WTC11 (cell line): ENCODE results near the gene OPRL1.

Experiments used
- CREB1 ChIP-seq: sonication (generic); formaldehyde crosslinking; IDR thresholded peaks from 2 replicates; pipeline ENCODE4 v1.8.0; 2023; ENCODE audit warnings: mild to moderate bottlenecking, missing genetic modification reagents
- TF ChIP-seq, protein P1 (sequence below): fragments of 200-600 bp; IDR thresholded peaks from 2 replicates; pipeline ENCODE4 v1.8.0; 2022; ENCODE audit warnings: antibody characterized with exemption
- TF ChIP-seq, protein P2 (sequence below): sonication (generic); formaldehyde crosslinking; IDR thresholded peaks from 2 replicates; pipeline ENCODE4 v1.8.0; 2022; ENCODE audit warnings: mild to moderate bottlenecking, missing genetic modification reagents
- TF ChIP-seq, protein P3 (sequence below): sonication (generic); formaldehyde crosslinking; IDR thresholded peaks from 2 replicates; pipeline ENCODE4 v1.8.0; 2022; ENCODE audit warnings: mild to moderate bottlenecking, missing genetic modification reagents
- TF ChIP-seq, protein P4 (sequence below): sonication (generic); formaldehyde crosslinking; IDR thresholded peaks from 2 replicates; pipeline ENCODE4 v1.8.1; 2023; ENCODE audit warnings: mild to moderate bottlenecking, missing genetic modification reagents

DNA sequence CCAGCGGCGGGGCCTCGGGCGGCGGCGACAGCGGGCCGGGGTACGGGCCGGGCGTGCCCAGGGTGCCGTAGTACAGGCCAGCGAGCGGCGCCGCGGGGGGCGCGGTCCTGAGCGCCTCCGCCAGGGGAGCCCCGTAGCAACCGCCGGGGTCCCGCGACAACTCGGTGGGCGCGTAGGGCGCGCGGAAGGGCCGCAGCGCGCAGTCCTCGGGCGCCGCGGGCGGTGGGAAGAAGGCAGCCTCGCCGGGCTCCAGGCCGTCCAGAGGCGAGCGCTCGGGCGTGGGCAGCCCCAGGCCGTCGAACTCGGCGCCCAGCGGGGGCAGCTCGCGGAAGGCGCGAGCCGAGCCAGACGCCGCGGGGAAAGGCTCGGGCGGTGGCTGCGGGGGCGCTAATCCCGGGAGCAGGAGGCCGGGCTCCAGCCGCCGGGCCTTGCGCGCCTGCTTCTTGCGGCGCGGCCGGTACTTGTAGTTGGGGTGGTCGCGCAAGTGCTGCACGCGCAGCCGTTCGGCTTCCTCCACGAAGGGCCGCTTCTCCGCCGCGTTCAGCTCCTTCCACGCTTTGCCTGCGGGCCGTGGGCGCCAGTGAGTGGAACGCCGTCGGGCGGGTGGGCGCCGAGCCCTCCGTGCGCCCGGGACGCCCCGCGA, 31.4 kb upstream of the OPRL1 start:
- TF ChIP-seq, protein P1, sequence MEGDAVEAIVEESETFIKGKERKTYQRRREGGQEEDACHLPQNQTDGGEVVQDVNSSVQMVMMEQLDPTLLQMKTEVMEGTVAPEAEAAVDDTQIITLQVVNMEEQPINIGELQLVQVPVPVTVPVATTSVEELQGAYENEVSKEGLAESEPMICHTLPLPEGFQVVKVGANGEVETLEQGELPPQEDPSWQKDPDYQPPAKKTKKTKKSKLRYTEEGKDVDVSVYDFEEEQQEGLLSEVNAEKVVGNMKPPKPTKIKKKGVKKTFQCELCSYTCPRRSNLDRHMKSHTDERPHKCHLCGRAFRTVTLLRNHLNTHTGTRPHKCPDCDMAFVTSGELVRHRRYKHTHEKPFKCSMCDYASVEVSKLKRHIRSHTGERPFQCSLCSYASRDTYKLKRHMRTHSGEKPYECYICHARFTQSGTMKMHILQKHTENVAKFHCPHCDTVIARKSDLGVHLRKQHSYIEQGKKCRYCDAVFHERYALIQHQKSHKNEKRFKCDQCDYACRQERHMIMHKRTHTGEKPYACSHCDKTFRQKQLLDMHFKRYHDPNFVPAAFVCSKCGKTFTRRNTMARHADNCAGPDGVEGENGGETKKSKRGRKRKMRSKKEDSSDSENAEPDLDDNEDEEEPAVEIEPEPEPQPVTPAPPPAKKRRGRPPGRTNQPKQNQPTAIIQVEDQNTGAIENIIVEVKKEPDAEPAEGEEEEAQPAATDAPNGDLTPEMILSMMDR = no peak
- TF ChIP-seq, protein P2, sequence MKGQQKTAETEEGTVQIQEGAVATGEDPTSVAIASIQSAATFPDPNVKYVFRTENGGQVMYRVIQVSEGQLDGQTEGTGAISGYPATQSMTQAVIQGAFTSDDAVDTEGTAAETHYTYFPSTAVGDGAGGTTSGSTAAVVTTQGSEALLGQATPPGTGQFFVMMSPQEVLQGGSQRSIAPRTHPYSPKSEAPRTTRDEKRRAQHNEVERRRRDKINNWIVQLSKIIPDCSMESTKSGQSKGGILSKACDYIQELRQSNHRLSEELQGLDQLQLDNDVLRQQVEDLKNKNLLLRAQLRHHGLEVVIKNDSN (CRISPR knock-in tag) = no peak
- TF ChIP-seq, protein P3, sequence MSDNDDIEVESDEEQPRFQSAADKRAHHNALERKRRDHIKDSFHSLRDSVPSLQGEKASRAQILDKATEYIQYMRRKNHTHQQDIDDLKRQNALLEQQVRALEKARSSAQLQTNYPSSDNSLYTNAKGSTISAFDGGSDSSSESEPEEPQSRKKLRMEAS (CRISPR knock-in tag) = no peak
- no peak for TF ChIP-seq CREB1 (CRISPR knock-in tag)
- TF ChIP-seq, protein P4, sequence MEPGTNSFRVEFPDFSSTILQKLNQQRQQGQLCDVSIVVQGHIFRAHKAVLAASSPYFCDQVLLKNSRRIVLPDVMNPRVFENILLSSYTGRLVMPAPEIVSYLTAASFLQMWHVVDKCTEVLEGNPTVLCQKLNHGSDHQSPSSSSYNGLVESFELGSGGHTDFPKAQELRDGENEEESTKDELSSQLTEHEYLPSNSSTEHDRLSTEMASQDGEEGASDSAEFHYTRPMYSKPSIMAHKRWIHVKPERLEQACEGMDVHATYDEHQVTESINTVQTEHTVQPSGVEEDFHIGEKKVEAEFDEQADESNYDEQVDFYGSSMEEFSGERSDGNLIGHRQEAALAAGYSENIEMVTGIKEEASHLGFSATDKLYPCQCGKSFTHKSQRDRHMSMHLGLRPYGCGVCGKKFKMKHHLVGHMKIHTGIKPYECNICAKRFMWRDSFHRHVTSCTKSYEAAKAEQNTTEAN = no peak
